A204.1 (cell line): ENCODE measurements around the gene PIGB.
"Not testable (repeated sequence)": the region's sequence is repeated elsewhere in the genome, so short reads cannot be mapped to it uniquely, and the experiment has no call there.

Experiments used
- FAIRE-seq: peaks from 2 replicates; lab custom pipeline; 2012; peaks lifted over from hg19 to GRCh38; lab: Jason Lieb, UNC

PIGB gene

GRCh38 chr15:55302801-55303200 lies 16.2 kb upstream of the PIGB start:
- FAIRE-seq, result not testable (repeated sequence)

DNA sequence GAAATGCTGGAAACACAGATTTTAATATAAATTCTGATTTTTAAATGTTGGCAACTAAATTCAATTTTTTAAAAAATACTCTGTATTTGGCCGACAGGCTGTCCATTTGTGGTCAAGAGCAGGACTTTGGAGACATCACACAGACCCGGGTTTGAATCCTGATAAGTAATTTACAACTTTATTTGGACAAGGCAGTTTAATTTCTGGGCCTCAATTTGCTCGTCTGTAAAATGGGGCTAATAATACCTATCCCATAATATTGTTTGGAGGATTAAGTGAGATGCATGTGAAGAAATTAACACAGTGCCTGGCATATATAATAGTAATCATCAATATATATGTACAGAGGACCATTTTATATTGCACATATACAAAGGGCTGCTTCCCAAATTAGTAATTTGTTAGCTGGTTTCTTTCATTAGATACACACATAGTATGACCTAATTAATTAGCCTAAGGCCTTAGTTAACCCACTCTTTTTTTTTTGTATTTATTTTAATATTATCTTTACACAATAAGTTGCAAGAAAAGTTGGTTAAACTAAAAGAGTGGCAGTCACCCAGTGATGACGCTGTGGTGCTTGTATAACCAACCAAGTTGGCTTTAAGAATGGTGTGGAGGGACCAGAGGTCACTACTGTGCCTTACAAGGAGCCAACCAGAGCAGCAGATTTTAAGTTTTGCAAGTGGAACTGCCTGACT lies 665 bp downstream of the PIGB start:
- FAIRE-seq, result no peak

DNA sequence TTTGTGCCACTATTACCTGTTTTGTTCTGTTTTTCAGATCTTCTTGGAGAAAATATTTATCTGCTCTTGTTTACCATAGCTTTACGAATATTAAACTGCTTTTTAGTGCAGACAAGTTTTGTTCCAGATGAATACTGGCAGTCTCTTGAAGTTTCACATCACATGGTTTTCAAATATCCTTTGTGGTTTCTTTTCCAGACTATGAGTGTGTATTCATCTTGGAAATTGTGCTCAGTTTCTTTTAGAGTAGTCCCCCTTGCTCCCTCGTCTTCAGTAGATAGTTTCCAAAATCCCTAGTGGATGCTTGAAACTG lies 1.2 kb downstream of the PIGB start:
- no peak for FAIRE-seq

DNA sequence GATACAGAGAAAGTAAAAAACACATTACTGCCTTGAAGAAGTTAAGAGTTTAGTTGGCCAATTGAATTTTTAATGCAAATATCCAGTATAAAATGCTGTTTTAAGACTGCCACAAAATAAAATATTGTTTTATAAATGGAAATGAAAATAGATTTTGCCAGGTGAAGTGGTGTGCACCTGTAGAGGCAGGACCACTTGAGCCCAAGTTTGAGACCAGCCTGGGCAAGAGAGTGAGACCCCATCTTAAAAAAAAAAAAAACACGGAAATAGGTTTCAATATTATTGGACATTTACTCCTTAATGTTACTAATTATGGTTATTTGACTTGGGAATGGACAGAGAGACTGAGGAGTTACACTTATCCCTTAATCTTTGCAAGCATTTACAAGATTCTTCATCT lies 1.9 kb downstream of the PIGB start:
- no peak for FAIRE-seq

DNA sequence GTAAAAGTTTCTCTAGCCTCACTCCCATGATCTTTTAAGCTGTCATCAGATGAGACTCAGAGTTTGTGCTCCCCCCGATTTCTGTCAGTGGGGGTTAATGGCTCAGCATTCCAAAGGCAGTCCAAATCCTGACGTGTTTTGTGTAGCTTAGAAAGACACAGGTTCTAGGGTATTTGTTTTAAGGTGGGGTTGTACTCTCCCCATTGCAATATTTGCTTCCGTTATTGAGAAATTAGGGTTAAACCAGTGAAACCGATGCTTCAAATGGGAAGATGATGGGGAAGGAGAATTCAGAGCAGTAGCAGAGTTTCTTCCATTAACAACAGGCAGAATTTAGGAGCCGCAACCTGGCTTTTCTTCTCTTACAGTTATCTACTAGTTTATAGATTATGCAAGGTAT lies 3.4 kb downstream of the PIGB start:
- FAIRE-seq, result no peak

- FAIRE-seq, result no peak
Measured at GRCh38 chr15:55327387-55327786, 8.4 kb downstream of the PIGB start.

GRCh38 chr15:55334371-55334770 lies 15.3 kb downstream of the PIGB start:
- FAIRE-seq, result no peak

GRCh38 chr15:55334997-55335396 lies 16.0 kb downstream of the PIGB start:
- FAIRE-seq, result no peak

GRCh38 chr15:55337160-55337559 lies 18.1 kb downstream of the PIGB start:
- FAIRE-seq, result no peak

DNA sequence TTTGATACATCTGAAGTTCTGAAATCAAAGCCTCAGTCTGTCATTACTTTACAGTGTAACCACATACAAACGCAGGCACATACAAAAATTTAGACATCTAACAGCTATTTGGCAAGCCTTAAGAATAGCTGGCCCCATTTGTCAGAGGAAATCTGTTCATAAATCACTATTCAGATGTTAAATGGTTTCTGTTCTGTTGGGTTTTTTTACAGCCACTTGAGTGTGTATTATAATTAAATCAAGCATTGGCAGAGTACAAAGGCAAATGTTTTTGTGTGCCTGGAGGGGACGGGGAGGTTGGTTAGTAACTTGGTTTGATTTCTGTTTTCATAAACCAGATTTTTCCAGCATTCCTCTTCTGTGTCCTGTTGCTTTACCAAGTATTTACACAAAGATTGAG lies 24.1 kb downstream of the PIGB start:
- FAIRE-seq, result no peak

DNA sequence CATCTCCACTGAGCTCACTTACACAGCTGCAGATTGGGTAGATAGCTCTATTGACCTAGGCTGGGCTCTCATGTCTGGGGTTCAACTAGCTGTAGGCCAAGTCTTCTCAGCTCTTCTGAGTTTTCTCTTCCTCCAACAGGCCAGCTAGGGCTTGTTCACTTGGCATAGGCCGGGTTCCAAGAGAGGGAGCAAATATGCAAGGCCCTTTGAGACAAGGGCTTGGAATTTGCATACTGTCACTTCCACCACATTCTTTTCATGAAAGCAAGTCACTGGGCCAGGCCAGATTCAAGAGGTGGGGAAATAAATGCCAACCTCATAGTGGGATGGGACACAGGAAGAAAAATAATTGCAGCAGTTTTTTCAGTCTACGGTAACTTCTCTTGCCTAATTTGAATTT lies 25.2 kb downstream of the PIGB start:
- no peak for FAIRE-seq

GRCh38 chr15:55348281-55348778 lies 29.3 kb downstream of the PIGB start:
- no peak for FAIRE-seq

- no peak for FAIRE-seq
Measured at GRCh38 chr15:55349282-55349681, 30.3 kb downstream of the PIGB start.

- no peak for FAIRE-seq
Measured at GRCh38 chr15:55353025-55353424, 34.0 kb downstream of the PIGB start.

DNA sequence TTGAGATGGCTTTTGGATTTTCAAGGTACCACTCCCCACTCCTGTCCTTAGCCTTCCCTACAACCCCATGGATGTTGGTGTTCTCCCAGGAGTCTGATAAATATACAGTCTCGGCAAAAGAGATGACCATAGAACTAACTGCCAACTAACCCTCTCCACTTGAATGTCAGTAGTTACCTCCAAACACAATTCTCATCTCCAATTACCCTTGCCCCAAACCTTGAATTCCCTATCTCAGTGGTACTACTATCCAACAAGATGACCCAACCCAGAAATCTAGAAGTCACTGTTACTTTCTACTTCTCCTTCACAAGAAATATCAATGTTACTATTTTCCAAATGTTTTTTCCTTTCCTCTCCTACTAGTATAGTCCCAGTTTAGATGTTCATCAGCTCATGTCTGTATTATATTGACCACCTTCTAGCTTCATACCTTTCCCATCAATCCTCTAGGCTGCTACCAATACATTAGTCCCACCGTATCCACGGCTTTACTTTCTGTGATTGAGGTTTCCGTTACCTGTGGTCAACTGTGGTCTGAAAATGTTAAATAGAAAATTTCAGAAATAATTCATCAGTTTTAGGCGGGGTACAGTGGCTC lies 38.1 kb downstream of the PIGB start:
- no peak for FAIRE-seq

GRCh38 chr15:55357774-55358173 lies 38.8 kb downstream of the PIGB start:
- no peak for FAIRE-seq

- FAIRE-seq, result no peak
Measured at GRCh38 chr15:55358471-55358870, 39.4 kb downstream of the PIGB start.

DNA sequence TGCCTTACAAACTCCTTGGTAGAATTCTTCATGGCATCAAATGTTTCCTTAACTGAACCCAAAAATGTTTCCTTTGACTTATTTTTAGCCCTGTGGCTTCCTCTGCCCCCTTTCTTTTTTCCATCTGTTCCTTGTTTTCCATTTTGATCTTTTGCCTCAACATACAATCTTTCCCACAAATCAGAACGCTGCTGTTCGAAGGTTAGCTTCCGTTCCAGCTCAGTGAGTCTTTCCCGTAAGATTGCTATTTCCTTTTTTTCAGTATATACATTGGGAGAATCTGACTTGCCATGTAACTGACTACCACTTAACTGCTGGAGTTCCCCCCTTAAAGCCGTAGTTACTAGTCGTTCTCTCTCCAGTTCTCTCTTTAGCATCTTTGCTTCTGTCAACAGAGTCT lies 41.2 kb downstream of the PIGB start:
- no peak for FAIRE-seq

DNA sequence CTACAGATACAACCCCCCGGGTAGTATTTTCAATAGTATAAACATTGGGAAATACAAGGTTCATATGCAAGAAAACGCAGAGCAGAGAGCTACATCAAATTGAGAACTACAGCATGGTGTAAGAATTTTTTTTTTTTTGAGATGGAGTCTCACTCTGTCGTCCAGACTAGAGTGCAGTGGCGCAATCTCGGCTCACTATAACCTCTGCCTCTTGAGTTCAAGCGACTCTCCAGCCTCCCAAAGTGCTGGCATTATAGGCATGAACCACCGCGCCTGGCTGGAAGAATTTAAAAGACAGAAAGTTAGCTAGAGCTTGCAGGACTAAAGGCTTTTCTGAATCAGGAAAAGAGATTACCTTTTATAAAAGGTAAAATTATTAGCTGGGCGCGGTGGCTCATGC lies 42.0 kb downstream of the PIGB start:
- FAIRE-seq, result no peak

- no peak for FAIRE-seq
Measured at GRCh38 chr15:55362641-55363040, 43.6 kb downstream of the PIGB start.

- FAIRE-seq, result no peak
Measured at GRCh38 chr15:55366981-55367380, 48.0 kb downstream of the PIGB start.

DNA sequence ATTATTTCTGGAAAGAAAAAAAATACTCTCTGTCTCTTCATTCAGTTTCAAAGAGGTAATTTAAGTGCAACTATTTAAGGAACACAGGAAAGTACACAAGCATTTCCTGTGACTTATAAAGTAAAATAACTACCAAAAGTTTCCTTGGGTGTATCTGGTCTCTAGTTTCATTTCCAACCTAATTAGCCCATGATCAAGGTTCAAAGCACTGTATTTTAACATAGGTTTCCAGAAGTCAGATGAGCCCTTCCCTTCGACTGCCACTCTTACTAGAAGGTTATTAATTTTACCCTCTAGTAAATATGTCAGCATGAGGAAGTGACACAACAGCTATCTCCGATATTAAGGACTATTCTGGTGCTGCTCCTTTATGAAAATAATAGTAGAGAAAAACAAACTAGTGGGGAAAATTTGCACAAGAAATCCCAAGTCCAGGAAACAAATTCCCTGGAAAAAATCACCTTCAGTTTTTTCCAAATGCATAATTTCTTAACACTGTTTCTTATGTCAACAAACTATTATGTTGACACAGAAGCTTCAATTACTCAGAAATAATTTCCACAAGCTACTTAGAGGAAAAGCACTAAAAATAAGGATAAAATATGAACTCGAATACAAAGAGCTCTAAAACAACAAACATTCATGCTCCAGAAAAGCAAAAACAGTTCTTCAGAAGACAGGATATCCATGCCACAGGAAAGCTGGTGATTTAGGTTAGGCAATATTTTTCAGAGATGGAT lies 53.8 kb downstream of the PIGB start:
- no peak for FAIRE-seq

- FAIRE-seq, result no peak
Measured at GRCh38 chr15:55379095-55379494, 60.1 kb downstream of the PIGB start.

DNA sequence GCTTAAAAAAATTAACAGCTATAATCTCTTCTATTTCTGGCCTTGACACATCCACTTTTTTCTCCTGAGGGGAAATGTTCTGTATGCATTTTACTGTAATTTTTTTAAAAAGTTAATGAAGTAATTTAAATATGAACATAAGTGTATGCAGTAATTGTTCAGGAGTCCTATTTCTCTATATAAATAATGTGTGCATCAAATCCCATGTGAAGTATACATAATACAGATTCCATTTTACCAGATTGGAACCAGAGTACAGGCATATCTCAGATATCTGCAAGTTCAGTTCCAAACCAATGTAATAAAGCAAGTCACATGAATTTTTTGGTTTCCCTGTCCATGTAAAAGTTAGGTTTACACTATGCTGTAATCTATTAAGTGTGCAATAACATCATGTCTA lies 62.6 kb downstream of the PIGB start:
- no peak for FAIRE-seq
